H9 (cell line): Measurements from ENCODE around the gene CHAC2. TPM values are rescaled to one million over a fixed set of nuclear protein-coding genes. Genes with fewer than 3 reads are reported as not detected.

ENCODE experiments used
- DNase-seq: peaks from one replicate; pipeline ENCODE4 v3.0.0-alpha.2; 2017
- H2AFZ ChIP-seq: one replicate; pipeline ENCODE4 v1.6.1; 2013; ENCODE audit warnings: mild to moderate bottlenecking, low read length, control low read depth, moderate library complexity
- H2AK5ac ChIP-seq: 2 replicates; pipeline ENCODE4 v1.6.1; 2013; ENCODE audit warnings: low read length, control low read depth, mixed read lengths; ENCODE audit not compliant: insufficient read length
- H2BK120ac ChIP-seq: one replicate; pipeline ENCODE4 v1.6.1; 2013; ENCODE audit warnings: low read depth, mild to moderate bottlenecking, low read length, control low read depth, inconsistent platforms; ENCODE audit not compliant: poor library complexity, severe bottlenecking
- H2BK12ac ChIP-seq: 2 replicates; pipeline ENCODE4 v1.6.1; 2013; ENCODE audit warnings: low read length, control low read depth, mixed read lengths, low read depth; ENCODE audit not compliant: insufficient read length
- H2BK15ac ChIP-seq: 2 replicates; pipeline ENCODE4 v1.6.1; 2013; ENCODE audit warnings: low read depth, low read length, control low read depth
- H2BK20ac ChIP-seq: one replicate; pipeline ENCODE4 v1.6.1; 2013; ENCODE audit warnings: low read depth, mild to moderate bottlenecking, low read length, control low read depth, inconsistent platforms; ENCODE audit not compliant: poor library complexity, severe bottlenecking
- H2BK5ac ChIP-seq: 2 replicates; pipeline ENCODE4 v1.6.1; 2013; ENCODE audit warnings: low read length, control low read depth, mixed read lengths; ENCODE audit not compliant: insufficient read length
- H3K14ac ChIP-seq: 2 replicates; pipeline ENCODE4 v1.6.1; 2013; ENCODE audit warnings: low read length, control low read depth; ENCODE audit not compliant: insufficient read depth
- H3K18ac ChIP-seq: 2 replicates; pipeline ENCODE4 v1.6.1; 2013; ENCODE audit warnings: low read depth, mild to moderate bottlenecking, mixed read lengths, low read length, control low read depth; ENCODE audit not compliant: insufficient read length
- H3K23ac ChIP-seq: 2 replicates; pipeline ENCODE4 v1.6.1; 2013; ENCODE audit warnings: low read length, control low read depth, mixed read lengths, low read depth; ENCODE audit not compliant: insufficient read length
- H3K23me2 ChIP-seq: 2 replicates; pipeline ENCODE4 v1.6.1; 2013; ENCODE audit warnings: low read depth, mild to moderate bottlenecking, mixed read lengths, low read length, control low read depth; ENCODE audit not compliant: insufficient read length, poor library complexity, severe bottlenecking
- H3K27ac ChIP-seq: 2 replicates; pipeline ENCODE4 v1.5.1; 2013; ENCODE audit warnings: low read length, control low read depth, mixed read lengths, low read depth; ENCODE audit not compliant: insufficient read length
- H3K27me3 ChIP-seq: 2 replicates; pipeline ENCODE4 v1.6.1; 2013; ENCODE audit warnings: low read length, control low read depth, inconsistent platforms; ENCODE audit not compliant: insufficient read depth
- H3K4ac ChIP-seq: 2 replicates; pipeline ENCODE4 v1.6.1; 2013; ENCODE audit warnings: low read depth, mild to moderate bottlenecking, control low read depth, inconsistent platforms, low read length, moderate library complexity
- H3K4me1 ChIP-seq: 2 replicates; pipeline ENCODE4 v1.6.1; 2013; ENCODE audit warnings: low read length, control low read depth, inconsistent platforms; ENCODE audit not compliant: insufficient read depth
- H3K4me2 ChIP-seq: 2 replicates; pipeline ENCODE4 v1.6.1; 2013; ENCODE audit warnings: low read length, control low read depth, mixed read lengths; ENCODE audit not compliant: insufficient read length, insufficient read depth
- H3K56ac ChIP-seq: 2 replicates; pipeline ENCODE4 v1.6.1; 2013; ENCODE audit warnings: low read depth, mild to moderate bottlenecking, mixed read lengths, low read length, control low read depth; ENCODE audit not compliant: insufficient read length
- H3K79me1 ChIP-seq: 2 replicates; pipeline ENCODE4 v1.6.1; 2013; ENCODE audit warnings: low read depth, mild to moderate bottlenecking, moderate library complexity, low read length, control low read depth, inconsistent platforms; ENCODE audit not compliant: insufficient read depth, poor library complexity, severe bottlenecking
- H3K79me2 ChIP-seq: 2 replicates; pipeline ENCODE4 v1.6.1; 2013; ENCODE audit warnings: low read length, control low read depth, inconsistent platforms; ENCODE audit not compliant: insufficient read depth
- H3K9ac ChIP-seq: 2 replicates; pipeline ENCODE4 v1.6.1; 2013; ENCODE audit warnings: low read length, control low read depth, mixed read lengths; ENCODE audit not compliant: insufficient read length; ENCODE audit errors: extremely low read depth
- H3K9me3 ChIP-seq: one replicate; pipeline ENCODE4 v1.6.1; 2013; ENCODE audit warnings: low read depth, low read length, inconsistent platforms; ENCODE audit not compliant: control insufficient read depth
- H3T11ph ChIP-seq: one replicate; pipeline ENCODE4 v1.6.1; 2013; ENCODE audit warnings: mild to moderate bottlenecking, low read length, control low read depth, inconsistent platforms
- H4K20me1 ChIP-seq: one replicate; pipeline ENCODE4 v1.6.1; 2013; ENCODE audit not compliant: control insufficient read depth, insufficient read length, insufficient read depth
- H4K5ac ChIP-seq: 2 replicates; pipeline ENCODE4 v1.6.1; 2013; ENCODE audit warnings: low read depth, mild to moderate bottlenecking, mixed read lengths, low read length, control low read depth; ENCODE audit not compliant: insufficient read length
- H4K8ac ChIP-seq: replicated peaks from 2 replicates; pipeline ENCODE4 v1.6.1; 2013; ENCODE audit warnings: low read length, control low read depth, mixed read lengths, low read depth; ENCODE audit not compliant: insufficient read length
- H4K91ac ChIP-seq: 2 replicates; pipeline ENCODE4 v1.6.1; 2013; ENCODE audit warnings: low read depth, mild to moderate bottlenecking, moderate library complexity, mixed read lengths, low read length, control low read depth; ENCODE audit not compliant: insufficient read length
- H3K27ac Mint-ChIP-seq, 3 experiments: 2 replicates in 2 of 3; 3 replicates in 1 of 3; pipeline ENCODE4 v1.8.0; 2020 to 2021; ENCODE audit warnings: mixed read lengths in 3 of 3, mild to moderate bottlenecking in 1 of 3, moderate library complexity in 1 of 3
- H3K27me3 Mint-ChIP-seq: 2 replicates; pipeline ENCODE4 v1.8.0; 2021; ENCODE audit warnings: low read depth, mild to moderate bottlenecking, moderate library complexity, mixed read lengths
- H3K36me3 Mint-ChIP-seq, 3 experiments: 2 replicates in 2 of 3; 3 replicates in 1 of 3; pipeline ENCODE4 v1.8.0; 2020 to 2021; ENCODE audit warnings: low read depth in 3 of 3, mixed read lengths in 3 of 3; ENCODE audit not compliant: insufficient read depth in 1 of 3
- H3K4me1 Mint-ChIP-seq, 2 experiments: 2 replicates each; pipeline ENCODE4 v1.8.0; 2020; ENCODE audit warnings: mixed read lengths in 2 of 2
- H3K4me3 Mint-ChIP-seq, 2 experiments: 2 replicates in 1 of 2; 3 replicates in 1 of 2; pipeline ENCODE4 v1.8.0; 2020 to 2021; ENCODE audit warnings: mild to moderate bottlenecking in 2 of 2, mixed read lengths in 2 of 2, moderate library complexity in 1 of 2
- H3K9me3 Mint-ChIP-seq, 2 experiments: 2 replicates in 1 of 2; 3 replicates in 1 of 2; pipeline ENCODE4 v1.8.0; 2020; ENCODE audit warnings: mild to moderate bottlenecking in 2 of 2, mixed read lengths in 2 of 2, moderate library complexity in 1 of 2
- WGBS: extraction: QIAGEN DNeasy Blood & Tissue Kit; methylation state at CpG from one replicate; pipeline ENCODE4 v1.1.7; 2013; ENCODE audit warnings: missing lambda C conversion rate, low lambda C conversion rate, mixed read lengths; ENCODE audit not compliant: insufficient read length; ENCODE audit errors: extremely low coverage; 5-methylcytosine and 5-hydroxymethylcytosine counted together
- total RNA-seq: library from RNA; stranded (reverse); gene quantifications from 2 replicates; pipeline ENCODE4 v1.2.1, GENCODE V29; 2021
- TF ChIP-seq, protein P1 (sequence below): fragments of 200-600 bp; sonication (generic); conservative IDR thresholded peaks from 3 replicates; pipeline ENCODE4 v1.8.0; 2021; ENCODE audit warnings: antibody characterized with exemption, mild to moderate bottlenecking

Gene CHAC2
- total RNA-seq, 1 experiment from 2014 or later: 11.3 TPM

DNA sequence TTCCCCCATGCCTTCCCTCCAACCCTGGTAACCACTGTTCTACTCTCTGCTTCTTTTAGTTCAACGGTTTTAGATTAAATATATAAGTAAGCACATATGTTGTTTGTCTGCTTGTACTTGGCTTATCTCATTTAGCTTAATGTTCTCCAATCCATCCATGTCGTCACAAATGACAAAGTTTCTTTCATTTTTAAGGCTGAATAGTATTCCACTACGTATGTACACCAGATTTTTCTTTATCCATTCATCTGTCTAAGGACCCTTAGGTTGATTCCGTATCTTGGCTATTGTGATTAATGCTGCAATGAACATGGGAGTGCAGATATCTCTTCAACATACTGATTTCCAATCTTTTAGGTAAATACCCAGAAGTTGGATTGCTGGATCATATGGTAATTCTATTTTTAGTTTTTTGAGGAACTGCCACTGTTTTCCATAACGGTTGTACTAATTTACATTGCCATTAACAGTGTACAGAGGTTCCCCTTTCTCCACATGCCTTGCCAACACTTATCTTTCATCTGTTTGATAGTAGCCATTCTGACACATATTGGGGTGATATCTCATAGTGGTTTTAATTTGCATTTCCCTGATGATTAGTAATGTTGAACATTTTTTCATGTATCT is 11.0 kb downstream of the CHAC2 start:
- WGBS: no CpG with 5 or more reads among the region's 5 CpGs
- Histone ChIP-seq H4K91ac (no peak overlapping the region), H3K79me2 (peaks cover 13% of the 10 kb centered on the region; the same call in 1 of the 2 replicates), H2BK12ac (no peak overlapping the region), H3K18ac (no peak overlapping the region), H3K14ac (no peak overlapping the region), H4K5ac (no peak overlapping the region), H2AFZ (no peak overlapping the region), H3K23ac (no peak overlapping the region), H2BK20ac (no peak overlapping the region), H4K8ac (no peak overlapping the region), H3K4ac (no peak overlapping the region), H3K27ac (no peak overlapping the region), H3K79me1 (peaks cover 3% of the 10 kb centered on the region), H3K9me3 (no peaks in the 10 kb centered on the region), H2BK5ac (no peak overlapping the region), H3K4me1 (no peaks in the 10 kb centered on the region), H4K20me1 (no peaks in the 10 kb centered on the region), H3K56ac (no peak overlapping the region), H2BK120ac (no peak overlapping the region), H3K27me3 (no peaks in the 10 kb centered on the region), H3T11ph (no peak overlapping the region), H2BK15ac (no peak overlapping the region), H3K9ac (no peak overlapping the region), H3K4me2 (no peak overlapping the region), H2AK5ac (no peak overlapping the region), H3K23me2 (no peaks in the 10 kb centered on the region)
- no peaks in the 10 kb centered on the region for H3K9me3 Mint-ChIP-seq
- no peak for DNase-seq
- H3K36me3 Mint-ChIP-seq: peaks cover 22 to 47% (median 37%) of the 10 kb centered on the region in 3 experiments; a peak in 6 of 7 replicates
- peaks cover 15 to 16% of the 10 kb centered on the region in 2 experiments for H3K4me1 Mint-ChIP-seq
- H3K27ac Mint-ChIP-seq: no peak overlapping the region
- H3K27me3 Mint-ChIP-seq: no peaks in the 10 kb centered on the region
- H3K4me3 Mint-ChIP-seq: no peak overlapping the region
- TF ChIP-seq, protein P1, sequence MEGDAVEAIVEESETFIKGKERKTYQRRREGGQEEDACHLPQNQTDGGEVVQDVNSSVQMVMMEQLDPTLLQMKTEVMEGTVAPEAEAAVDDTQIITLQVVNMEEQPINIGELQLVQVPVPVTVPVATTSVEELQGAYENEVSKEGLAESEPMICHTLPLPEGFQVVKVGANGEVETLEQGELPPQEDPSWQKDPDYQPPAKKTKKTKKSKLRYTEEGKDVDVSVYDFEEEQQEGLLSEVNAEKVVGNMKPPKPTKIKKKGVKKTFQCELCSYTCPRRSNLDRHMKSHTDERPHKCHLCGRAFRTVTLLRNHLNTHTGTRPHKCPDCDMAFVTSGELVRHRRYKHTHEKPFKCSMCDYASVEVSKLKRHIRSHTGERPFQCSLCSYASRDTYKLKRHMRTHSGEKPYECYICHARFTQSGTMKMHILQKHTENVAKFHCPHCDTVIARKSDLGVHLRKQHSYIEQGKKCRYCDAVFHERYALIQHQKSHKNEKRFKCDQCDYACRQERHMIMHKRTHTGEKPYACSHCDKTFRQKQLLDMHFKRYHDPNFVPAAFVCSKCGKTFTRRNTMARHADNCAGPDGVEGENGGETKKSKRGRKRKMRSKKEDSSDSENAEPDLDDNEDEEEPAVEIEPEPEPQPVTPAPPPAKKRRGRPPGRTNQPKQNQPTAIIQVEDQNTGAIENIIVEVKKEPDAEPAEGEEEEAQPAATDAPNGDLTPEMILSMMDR: no peak
